ENCODE measurements around the gene HMGXB3. TPM values are rescaled to one million over a fixed set of nuclear protein-coding genes. Genes with fewer than 3 reads are reported as not detected.

Gene HMGXB3
- total RNA-seq, 2 donors from 2014 or later: 21.8 to 40.2 TPM

GRCh38 chr5:149961957-149962409 lies 38.6 kb upstream of the HMGXB3 start:
- H3K9ac ChIP-seq (ENCODE audit: low read depth in 2 of 2, low read length in 2 of 2): peak overlapping the region in 1 of 2 donors; percentile 82
- H3K9me3 ChIP-seq: no peaks in the 10 kb centered on the region
- no peak for DNase-seq
- no peaks in the 10 kb centered on the region for H3K27me3 ChIP-seq
- H3K27ac ChIP-seq: peak overlapping the region; percentile 93
- intact Hi-C loops (cut with DNase I): loop anchor here (5.0 kb wide), 1 partner anchor 110 kb away; no protein-coding TSS in a partner anchor
- H3K4me1 ChIP-seq: no peaks in the 10 kb centered on the region
- peak; percentile 27 for TF ChIP-seq CTCF (IDR thresholded peaks at IDR 0.05)
- no peaks in the 10 kb centered on the region for H3K36me3 ChIP-seq
- peak overlapping the region; percentile 84 for H3K4me3 ChIP-seq

GRCh38 chr5:149962601-149963300 lies 37.8 kb upstream of the HMGXB3 start:
- peak overlapping the region; percentile 84 for H3K4me3 ChIP-seq
- H3K9ac ChIP-seq (ENCODE audit: low read depth in 2 of 2, low read length in 2 of 2): peak overlapping the region; percentile 1 to 82
- intact Hi-C loops (cut with DNase I): loop anchor here (5.0 kb wide), 1 partner anchor 110 kb away; no protein-coding TSS in a partner anchor
- H3K27me3 ChIP-seq: no peaks in the 10 kb centered on the region
- no peak for DNase-seq
- H3K4me1 ChIP-seq: no peaks in the 10 kb centered on the region
- H3K36me3 ChIP-seq: no peaks in the 10 kb centered on the region
- no peak overlapping the region for H3K27ac ChIP-seq
- H3K9me3 ChIP-seq: no peaks in the 10 kb centered on the region
- TF ChIP-seq CTCF (IDR thresholded peaks at IDR 0.05): no peak

GRCh38 chr5:149963729-149964128 lies 36.8 kb upstream of the HMGXB3 start:
- Histone ChIP-seq H3K4me1 (no peaks in the 10 kb centered on the region), H3K4me3 (no peak overlapping the region), H3K36me3 (no peaks in the 10 kb centered on the region), H3K9ac (ENCODE audit: low read depth in 2 of 2, low read length in 2 of 2) (peak overlapping the region in 1 of 2 donors; percentile 28), H3K9me3 (no peaks in the 10 kb centered on the region), H3K27ac (peak overlapping the region; percentile 2), H3K27me3 (no peaks in the 10 kb centered on the region)
- DNase-seq: no peak
- intact Hi-C loops (cut with DNase I): loop anchor here (5.0 kb wide), 1 partner anchor 111 kb away; no protein-coding TSS in a partner anchor
- TF ChIP-seq CTCF (IDR thresholded peaks at IDR 0.05): no peak

- Histone ChIP-seq H3K4me3 (no peak overlapping the region), H3K36me3 (no peaks in the 10 kb centered on the region), H3K9me3 (no peaks in the 10 kb centered on the region), H3K27ac (no peak overlapping the region), H3K27me3 (no peaks in the 10 kb centered on the region), H3K9ac (ENCODE audit: low read depth in 2 of 2, low read length in 2 of 2) (no peak overlapping the region), H3K4me1 (no peaks in the 10 kb centered on the region)
- TF ChIP-seq CTCF (IDR thresholded peaks at IDR 0.05): no peak
- intact Hi-C loops (cut with DNase I): no loop called here
- DNase-seq: peak; percentile 64
Observed at GRCh38 chr5:149966946-149967345, 33.6 kb upstream of the HMGXB3 start.

GRCh38 chr5:149969181-149969930 lies 31.2 kb upstream of the HMGXB3 start:
- DNase-seq: no peak
- H3K9me3 ChIP-seq: no peaks in the 10 kb centered on the region
- intact Hi-C loops (cut with DNase I): no loop called here
- no peaks in the 10 kb centered on the region for H3K27me3 ChIP-seq
- TF ChIP-seq CTCF (IDR thresholded peaks at IDR 0.05): no peak
- no peak overlapping the region for H3K4me3 ChIP-seq
- no peak overlapping the region for H3K9ac ChIP-seq (ENCODE audit: low read depth in 2 of 2, low read length in 2 of 2)
- H3K36me3 ChIP-seq: no peaks in the 10 kb centered on the region
- no peaks in the 10 kb centered on the region for H3K4me1 ChIP-seq
- no peak overlapping the region for H3K27ac ChIP-seq
